OCI-LY1 (cell line): ENCODE results near the gene SUN1.

Experiments
- EZH2 ChIP-seq: fragments of 200-600 bp; sonication (generic), shearing (Covaris generic); IDR thresholded peaks from 2 replicates; pipeline ENCODE4 v1.8.0; 2017; ENCODE audit warnings: borderline replicate concordance, mixed run types, mild to moderate bottlenecking, antibody characterized with exemption, low read length, moderate library complexity, mixed read lengths
- TF ChIP-seq, protein P1 (sequence below): fragments of 200-600 bp; sonication (generic), shearing (Covaris generic); IDR thresholded peaks from 2 replicates; pipeline ENCODE4 v1.5.1; 2017; ENCODE audit warnings: mild to moderate bottlenecking, antibody characterized with exemption, low read length, moderate library complexity, mixed read lengths

DNA sequence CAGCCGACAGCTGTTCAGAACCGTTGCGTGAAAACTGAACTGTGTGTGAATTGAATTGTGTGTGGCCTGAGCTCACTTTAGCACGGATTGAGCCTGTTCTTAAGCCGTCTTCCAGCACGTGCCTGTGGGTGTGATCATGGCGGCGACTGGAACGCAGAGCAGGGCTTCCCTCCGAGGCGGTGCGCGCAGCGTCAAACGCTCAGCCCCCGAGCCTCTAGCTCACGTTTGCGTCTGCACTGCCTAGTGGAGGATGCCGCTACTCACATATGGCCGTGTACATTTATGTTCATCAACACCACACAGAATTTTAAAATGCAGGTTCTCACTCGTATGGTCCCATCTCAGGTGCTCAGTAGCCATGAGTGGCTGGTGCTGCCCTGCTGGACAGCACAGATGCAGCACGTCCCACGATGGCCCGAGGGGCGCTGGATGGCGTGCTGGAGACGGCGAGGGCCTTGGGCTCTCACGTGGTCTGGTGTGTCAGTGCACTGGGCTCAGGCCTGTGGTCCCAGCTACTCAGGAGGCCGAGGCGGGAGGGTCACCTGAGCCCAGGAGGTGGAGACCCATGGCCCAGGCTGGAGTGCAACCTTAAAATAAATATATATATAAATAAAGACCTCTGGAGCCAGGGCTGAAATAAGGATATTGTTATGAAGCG, 22.0 kb downstream of the SUN1 start:
- TF ChIP-seq, protein P1, sequence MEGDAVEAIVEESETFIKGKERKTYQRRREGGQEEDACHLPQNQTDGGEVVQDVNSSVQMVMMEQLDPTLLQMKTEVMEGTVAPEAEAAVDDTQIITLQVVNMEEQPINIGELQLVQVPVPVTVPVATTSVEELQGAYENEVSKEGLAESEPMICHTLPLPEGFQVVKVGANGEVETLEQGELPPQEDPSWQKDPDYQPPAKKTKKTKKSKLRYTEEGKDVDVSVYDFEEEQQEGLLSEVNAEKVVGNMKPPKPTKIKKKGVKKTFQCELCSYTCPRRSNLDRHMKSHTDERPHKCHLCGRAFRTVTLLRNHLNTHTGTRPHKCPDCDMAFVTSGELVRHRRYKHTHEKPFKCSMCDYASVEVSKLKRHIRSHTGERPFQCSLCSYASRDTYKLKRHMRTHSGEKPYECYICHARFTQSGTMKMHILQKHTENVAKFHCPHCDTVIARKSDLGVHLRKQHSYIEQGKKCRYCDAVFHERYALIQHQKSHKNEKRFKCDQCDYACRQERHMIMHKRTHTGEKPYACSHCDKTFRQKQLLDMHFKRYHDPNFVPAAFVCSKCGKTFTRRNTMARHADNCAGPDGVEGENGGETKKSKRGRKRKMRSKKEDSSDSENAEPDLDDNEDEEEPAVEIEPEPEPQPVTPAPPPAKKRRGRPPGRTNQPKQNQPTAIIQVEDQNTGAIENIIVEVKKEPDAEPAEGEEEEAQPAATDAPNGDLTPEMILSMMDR = no peak
- TF ChIP-seq EZH2 = no peak
